Measurements from ENCODE around the gene TSSK2.
A peak's percentile ranks its signal among the peaks of the same experiment; 100 is the strongest.

The TSSK2 gene

GRCh38 chr22:19106886-19107729 lies 24.0 kb upstream of the TSSK2 start:
- no peak for DNase-seq

GRCh38 chr22:19107730-19108074 lies 23.4 kb upstream of the TSSK2 start:
- DNase-seq, result no peak

GRCh38 chr22:19108807-19109197 lies 22.3 kb upstream of the TSSK2 start:
- DNase-seq, result no peak

GRCh38 chr22:19109198-19110063 lies 21.7 kb upstream of the TSSK2 start:
- peak; percentile 54 for DNase-seq

- DNase-seq, result no peak
Observed at GRCh38 chr22:19110064-19110458, 21.0 kb upstream of the TSSK2 start.

- no peak for DNase-seq
Observed at GRCh38 chr22:19110646-19111045, 20.5 kb upstream of the TSSK2 start.

- no peak for DNase-seq
Observed at GRCh38 chr22:19111140-19111539, 20.0 kb upstream of the TSSK2 start.

- DNase-seq, result no peak
Observed at GRCh38 chr22:19111584-19111983, 19.5 kb upstream of the TSSK2 start.

GRCh38 chr22:19113429-19113828 lies 17.7 kb upstream of the TSSK2 start:
- DNase-seq, result no peak

GRCh38 chr22:19114984-19115552 lies 16.0 kb upstream of the TSSK2 start:
- no peak for DNase-seq

GRCh38 chr22:19115628-19116027 lies 15.5 kb upstream of the TSSK2 start:
- no peak for DNase-seq

GRCh38 chr22:19117111-19117512 lies 14.0 kb upstream of the TSSK2 start:
- DNase-seq, result no peak

GRCh38 chr22:19118329-19118880 lies 12.7 kb upstream of the TSSK2 start:
- DNase-seq, result no peak

- no peak for DNase-seq
Observed at GRCh38 chr22:19119949-19120348, 11.2 kb upstream of the TSSK2 start.

GRCh38 chr22:19120829-19121630 lies 10.1 kb upstream of the TSSK2 start:
- DNase-seq, result no peak

- DNase-seq, result no peak
Observed at GRCh38 chr22:19121631-19122142, 9.4 kb upstream of the TSSK2 start.

GRCh38 chr22:19122143-19122751 lies 8.9 kb upstream of the TSSK2 start, which contains the start of gene DGCR2:
Gene DGCR2, minus strand, starts transcription at chr22:19122412. Its CDS starts 206 bp downstream, at chr22:19122206.
- peak; percentile 96 for DNase-seq

- DNase-seq, result no peak
Observed at GRCh38 chr22:19122752-19123492, 8.2 kb upstream of the TSSK2 start.

- DNase-seq, result no peak
Observed at GRCh38 chr22:19123936-19124335, 7.2 kb upstream of the TSSK2 start.

- DNase-seq, result no peak
Observed at GRCh38 chr22:19124377-19124776, 6.7 kb upstream of the TSSK2 start.

- no peak for DNase-seq
Observed at GRCh38 chr22:19125011-19125410, 6.1 kb upstream of the TSSK2 start.

All from GDM1 (cell line).